Measurements from ENCODE around the gene MPPED1.

Gene MPPED1

DNA sequence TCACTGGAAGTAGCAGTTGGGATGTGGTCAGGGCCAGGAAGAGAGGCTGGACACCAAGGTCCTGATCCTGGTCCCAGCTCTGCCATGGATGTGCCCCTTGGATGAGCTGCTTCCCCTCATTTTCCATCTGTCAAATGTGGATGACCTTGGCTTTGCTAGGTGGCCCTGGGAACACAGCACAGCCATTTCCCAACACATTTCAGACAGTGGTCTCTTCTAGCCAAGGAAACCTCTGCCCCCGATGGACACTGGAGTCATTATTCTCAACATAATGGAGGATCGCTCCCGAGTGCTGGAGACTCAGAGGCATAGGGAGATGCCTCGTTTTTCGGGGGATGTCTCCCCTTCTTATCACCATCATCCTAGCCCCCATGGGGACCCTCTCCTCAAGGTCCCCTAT, 13.6 kb upstream of the MPPED1 start:
- TF ChIP-seq, protein P1, sequence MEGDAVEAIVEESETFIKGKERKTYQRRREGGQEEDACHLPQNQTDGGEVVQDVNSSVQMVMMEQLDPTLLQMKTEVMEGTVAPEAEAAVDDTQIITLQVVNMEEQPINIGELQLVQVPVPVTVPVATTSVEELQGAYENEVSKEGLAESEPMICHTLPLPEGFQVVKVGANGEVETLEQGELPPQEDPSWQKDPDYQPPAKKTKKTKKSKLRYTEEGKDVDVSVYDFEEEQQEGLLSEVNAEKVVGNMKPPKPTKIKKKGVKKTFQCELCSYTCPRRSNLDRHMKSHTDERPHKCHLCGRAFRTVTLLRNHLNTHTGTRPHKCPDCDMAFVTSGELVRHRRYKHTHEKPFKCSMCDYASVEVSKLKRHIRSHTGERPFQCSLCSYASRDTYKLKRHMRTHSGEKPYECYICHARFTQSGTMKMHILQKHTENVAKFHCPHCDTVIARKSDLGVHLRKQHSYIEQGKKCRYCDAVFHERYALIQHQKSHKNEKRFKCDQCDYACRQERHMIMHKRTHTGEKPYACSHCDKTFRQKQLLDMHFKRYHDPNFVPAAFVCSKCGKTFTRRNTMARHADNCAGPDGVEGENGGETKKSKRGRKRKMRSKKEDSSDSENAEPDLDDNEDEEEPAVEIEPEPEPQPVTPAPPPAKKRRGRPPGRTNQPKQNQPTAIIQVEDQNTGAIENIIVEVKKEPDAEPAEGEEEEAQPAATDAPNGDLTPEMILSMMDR (IDR thresholded peaks at IDR 0.05), result no peak
- Histone ChIP-seq H3K4me1 (no peaks in the 10 kb centered on the region), H3K36me3 (no peaks in the 10 kb centered on the region), H3K9me3 (peaks cover 0 to 7% (median 0%) of the 10 kb centered on the region in 3 donors), H3K4me3 (no peak overlapping the region), H3K27ac (no peak overlapping the region), H3K27me3 (peaks cover 0 to 64% of the 10 kb centered on the region in 2 donors)
- no peak for DNase-seq
- intact Hi-C loops (cut with DNase I; ENCODE audit: low total_unique reads), result no loop called here

DNA sequence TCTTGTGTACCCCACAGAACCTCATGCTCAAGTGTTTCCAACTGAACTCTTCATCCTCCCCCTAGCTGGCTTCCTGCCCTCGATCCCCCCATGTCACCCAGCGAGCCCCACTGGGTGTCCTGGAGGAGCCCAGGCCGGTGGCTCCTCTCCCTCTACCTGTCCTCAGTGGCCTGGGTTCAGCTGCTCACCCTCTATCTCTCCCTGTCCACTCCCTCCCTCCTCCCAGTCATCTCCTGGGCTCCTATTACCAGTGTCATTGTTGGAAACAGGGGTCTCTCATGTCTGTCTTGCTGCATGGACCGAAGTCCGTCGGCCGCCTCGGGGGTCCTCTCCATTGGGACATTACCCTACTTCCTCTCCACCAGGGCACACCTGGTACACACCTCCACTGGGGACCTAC, 12.9 kb upstream of the MPPED1 start:
- intact Hi-C loops (cut with DNase I; ENCODE audit: low total_unique reads), result no loop called here
- peaks cover 0 to 66% of the 10 kb centered on the region in 2 donors for H3K27me3 ChIP-seq
- TF ChIP-seq, protein P1 (IDR thresholded peaks at IDR 0.05), result no peak

DNA sequence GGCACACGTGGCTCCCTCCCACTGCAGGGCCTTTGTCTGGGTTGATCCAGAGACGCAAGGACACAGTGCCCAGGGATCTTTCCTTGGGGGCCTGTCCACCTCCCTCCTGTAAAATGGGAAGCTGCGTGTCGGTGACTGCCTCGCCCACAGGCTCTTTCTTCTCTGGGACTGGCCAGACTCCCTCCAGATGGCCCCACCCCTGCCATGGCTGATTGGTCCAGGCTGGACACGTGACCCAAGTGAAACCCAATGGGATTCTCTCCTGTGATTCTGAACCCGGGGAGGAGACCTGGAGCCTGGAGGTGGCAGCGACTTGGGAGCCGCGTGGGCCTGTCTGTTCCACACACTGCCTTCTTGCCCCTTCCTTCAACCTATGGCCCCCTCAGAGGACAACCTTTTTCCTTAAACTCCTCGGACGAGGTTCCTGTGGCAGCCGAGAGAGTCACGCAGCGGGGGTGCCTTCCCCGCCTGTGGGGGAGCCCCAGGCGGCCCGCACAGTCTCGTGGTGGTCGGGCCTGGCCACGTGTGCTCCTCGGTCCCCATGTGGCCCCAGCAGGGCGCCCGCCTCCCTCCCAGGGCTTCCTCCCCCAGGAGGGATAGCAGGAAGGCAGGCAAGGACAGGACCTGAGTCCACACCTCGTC, 12.4 kb upstream of the MPPED1 start:
- Histone ChIP-seq H3K27ac (no peak overlapping the region), H3K4me3 (no peak overlapping the region), H3K36me3 (no peaks in the 10 kb centered on the region), H3K4me1 (no peaks in the 10 kb centered on the region), H3K27me3 (peaks cover 0 to 69% of the 10 kb centered on the region in 2 donors), H3K9me3 (no peaks in the 10 kb centered on the region)
- intact Hi-C loops (cut with DNase I; ENCODE audit: low total_unique reads), result no loop called here
- TF ChIP-seq, protein P1 (IDR thresholded peaks at IDR 0.05), result no peak
- no peak for DNase-seq

More for the DNA sequence above, 12.9 kb upstream of the MPPED1 start:
- H3K4me3 ChIP-seq, result no peak overlapping the region
- no peak for DNase-seq
- H3K27ac ChIP-seq, result no peak overlapping the region
- H3K4me1 ChIP-seq, result no peaks in the 10 kb centered on the region
- H3K9me3 ChIP-seq, result peaks cover 0 to 5% (median 0%) of the 10 kb centered on the region in 3 donors
- no peaks in the 10 kb centered on the region for H3K36me3 ChIP-seq

DNA sequence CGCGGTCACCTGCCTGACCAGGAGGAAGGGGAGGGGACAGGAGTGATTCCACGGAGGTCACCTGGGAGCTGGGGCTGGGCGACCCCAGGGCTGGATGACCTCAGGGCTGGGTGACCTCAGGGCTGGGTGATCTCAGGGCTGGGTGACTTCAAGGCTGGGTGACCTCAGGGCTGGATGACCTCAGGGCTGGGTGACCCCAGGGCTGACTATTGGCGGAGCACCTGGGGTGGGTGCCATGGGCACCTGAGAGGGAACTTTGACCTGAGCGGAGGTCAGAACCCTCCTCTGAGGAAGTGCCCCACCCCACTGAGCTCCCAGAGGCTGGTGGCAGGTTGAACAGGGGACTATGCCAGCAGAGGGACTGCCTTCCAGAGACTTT, 11.8 kb upstream of the MPPED1 start:
- TF ChIP-seq, protein P1 (IDR thresholded peaks at IDR 0.05), result no peak
- Histone ChIP-seq H3K9me3 (no peaks in the 10 kb centered on the region), H3K27ac (no peak overlapping the region), H3K36me3 (no peaks in the 10 kb centered on the region), H3K4me1 (no peaks in the 10 kb centered on the region), H3K4me3 (no peak overlapping the region), H3K27me3 (peaks cover 0 to 74% of the 10 kb centered on the region in 2 donors)
- DNase-seq, result no peak
- intact Hi-C loops (cut with DNase I; ENCODE audit: low total_unique reads), result no loop called here

DNA sequence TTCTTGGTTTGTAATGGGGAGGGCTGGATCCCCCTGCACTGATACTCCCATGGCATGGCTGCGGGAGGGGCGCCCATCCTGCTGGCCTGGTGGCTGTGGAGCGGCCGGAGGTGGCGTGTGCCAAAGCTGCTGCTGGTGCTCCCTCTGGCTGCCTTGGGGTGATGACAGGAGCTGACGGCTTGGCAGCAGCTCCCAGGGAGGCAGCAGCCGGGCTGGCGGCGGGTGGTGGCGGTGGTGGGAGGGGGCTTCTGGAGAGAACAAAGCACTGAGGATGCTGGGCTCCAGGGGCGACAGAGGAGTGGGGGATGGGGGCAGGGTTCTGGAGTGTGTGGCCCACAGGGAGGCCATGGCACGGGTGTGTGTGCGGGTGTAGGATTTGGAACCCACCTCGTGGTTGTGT, 11.4 kb upstream of the MPPED1 start:
- no peaks in the 10 kb centered on the region for H3K36me3 ChIP-seq
- H3K27ac ChIP-seq, result no peak overlapping the region
- peaks cover 0 to 78% of the 10 kb centered on the region in 2 donors for H3K27me3 ChIP-seq
- no peak for DNase-seq
- H3K4me1 ChIP-seq, result no peaks in the 10 kb centered on the region
- intact Hi-C loops (cut with DNase I; ENCODE audit: low total_unique reads), result no loop called here
- no peaks in the 10 kb centered on the region for H3K9me3 ChIP-seq
- H3K4me3 ChIP-seq, result no peak overlapping the region
- TF ChIP-seq, protein P1 (IDR thresholded peaks at IDR 0.05), result no peak

DNA sequence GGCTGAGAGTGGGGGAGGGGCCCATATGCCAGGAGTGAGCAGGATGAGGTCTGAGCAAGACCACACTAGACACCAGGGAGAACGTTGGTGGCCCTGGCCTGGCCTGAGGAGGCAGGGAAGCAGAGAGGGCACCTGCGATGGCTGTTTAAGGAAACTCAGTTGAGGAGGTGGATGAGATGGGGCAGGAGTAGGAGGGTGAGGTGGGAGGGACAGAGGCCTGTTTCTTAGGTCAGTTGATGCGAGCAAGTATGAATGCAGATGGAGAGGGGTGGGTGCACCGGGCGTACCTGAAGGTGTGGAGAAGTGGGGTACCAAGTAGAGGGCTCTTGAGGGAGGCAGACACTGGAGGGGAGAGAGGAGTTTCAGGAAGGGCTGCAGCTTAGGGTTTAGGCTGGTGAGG, 10.6 kb upstream of the MPPED1 start:
- TF ChIP-seq, protein P1 (IDR thresholded peaks at IDR 0.05), result no peak
- no peaks in the 10 kb centered on the region for H3K4me1 ChIP-seq
- no peaks in the 10 kb centered on the region for H3K36me3 ChIP-seq
- H3K27ac ChIP-seq, result no peak overlapping the region
- intact Hi-C loops (cut with DNase I; ENCODE audit: low total_unique reads), result no loop called here
- H3K4me3 ChIP-seq, result no peak overlapping the region
- no peaks in the 10 kb centered on the region for H3K9me3 ChIP-seq
- H3K27me3 ChIP-seq, result peaks cover 0 to 81% of the 10 kb centered on the region in 2 donors
- DNase-seq, result no peak
